Fibroblast of lung (primary cell): Measurements from ENCODE around the gene KIAA1614. TPM values are rescaled to one million over a fixed set of nuclear protein-coding genes. Genes with fewer than 3 reads are reported as not detected.

Experiments used
- DNase-seq, 2 donors: peaks; one replicate each; pipeline versions ENCODE4 v3.0.0 to v3.0.0-alpha.2; 2010; ENCODE audit warnings: low read depth in 2 of 2
- H2AFZ ChIP-seq: 2 replicates; pipeline ENCODE4 v1.5.1; 2012; ENCODE audit warnings: low read length, control low read depth, inconsistent platforms
- H3K27ac ChIP-seq: 2 replicates; pipeline ENCODE4 v1.5.1; 2011; ENCODE audit warnings: low read length, control low read depth; ENCODE audit not compliant: insufficient read depth
- H3K27me3 ChIP-seq: 2 replicates; pipeline ENCODE4 v1.5.1; 2011; ENCODE audit warnings: mild to moderate bottlenecking, low read length; ENCODE audit not compliant: control insufficient read depth, insufficient read depth
- H3K36me3 ChIP-seq: 2 replicates; pipeline ENCODE4 v1.5.1; 2011; ENCODE audit warnings: low read length; ENCODE audit not compliant: control insufficient read depth, insufficient read depth
- H3K4me1 ChIP-seq: 2 replicates; pipeline ENCODE4 v1.5.1; 2011; ENCODE audit warnings: low read length; ENCODE audit not compliant: control insufficient read depth, insufficient read depth; ENCODE audit errors: extremely low read depth
- H3K4me2 ChIP-seq: 2 replicates; pipeline ENCODE4 v1.5.1; 2011; ENCODE audit warnings: low read length, control low read depth; ENCODE audit not compliant: insufficient read depth; ENCODE audit errors: extremely low read depth
- H3K4me3 ChIP-seq, 4 experiments: fragments of 200-600 bp in 1 of 4; sonication (generic) in 1 of 4; replicated peaks in 1 of 4; 2 replicates each; pipeline ENCODE4 v1.5.1; 2011 to 2016; ENCODE audit warnings: low read length in 4 of 4, low read depth in 3 of 4, mild to moderate bottlenecking in 3 of 4, control low read depth in 2 of 4, inconsistent platforms in 1 of 4, mixed read lengths in 1 of 4; ENCODE audit not compliant: insufficient read depth in 1 of 4; ENCODE audit errors: control extremely low read depth in 1 of 4
- H3K79me2 ChIP-seq: 2 replicates; pipeline ENCODE4 v1.5.1; 2012; ENCODE audit warnings: mild to moderate bottlenecking, low read length, inconsistent platforms; ENCODE audit not compliant: control insufficient read depth, insufficient read depth
- H3K9ac ChIP-seq: 2 replicates; pipeline ENCODE4 v1.5.1; 2011; ENCODE audit warnings: mild to moderate bottlenecking, low read length, control low read depth; ENCODE audit not compliant: insufficient read depth
- H3K9me3 ChIP-seq: 2 replicates; pipeline ENCODE4 v1.5.1; 2012; ENCODE audit warnings: low read depth, low read length; ENCODE audit not compliant: control insufficient read depth, insufficient read depth
- H4K20me1 ChIP-seq: 2 replicates; pipeline ENCODE4 v1.5.1; 2011; ENCODE audit warnings: low read length; ENCODE audit not compliant: control insufficient read depth, insufficient read depth; ENCODE audit errors: extremely low read depth
- EZH2 ChIP-seq: IDR thresholded peaks from 2 replicates; pipeline ENCODE4 v1.5.1; 2012; ENCODE audit warnings: low read length, control low read depth, mild to moderate bottlenecking; ENCODE audit errors: missing control alignments
- polyA plus RNA-seq, 2 donors: library from polyadenylated mRNA; depleted of rRNA in 1 of 2; stranded (reverse) in 1 of 2; unstranded in 1 of 2; fragments of >200 nt; gene quantifications; 2 replicates each; pipeline ENCODE4 v1.2.1, GENCODE V29; 2011 to 2012; ENCODE audit warnings: missing spikeins in 1 of 2
- total RNA-seq: library from RNA; depleted of rRNA; stranded (reverse); fragments of >200 nt; gene quantifications from 2 replicates; pipeline ENCODE4 v1.2.1, GENCODE V29; 2014
- TF ChIP-seq, protein P1 (sequence below), 2 donors: IDR thresholded peaks in 1 of 2; conservative IDR thresholded peaks in 1 of 2; 1 replicate in 1 of 2; 2 replicates in 1 of 2; pipeline ENCODE4 v1.5.1; 2011 to 2012; ENCODE audit warnings: low read length in 2 of 2, control low read depth in 1 of 2, inconsistent platforms in 1 of 2, low read depth in 1 of 2, mild to moderate bottlenecking in 1 of 2

KIAA1614 gene
- total and polyA plus RNA-seq, 2 donors (not counting 1 experiment from before 2014, with no cell fraction given) = 3.0 to 8.1 TPM

DNA sequence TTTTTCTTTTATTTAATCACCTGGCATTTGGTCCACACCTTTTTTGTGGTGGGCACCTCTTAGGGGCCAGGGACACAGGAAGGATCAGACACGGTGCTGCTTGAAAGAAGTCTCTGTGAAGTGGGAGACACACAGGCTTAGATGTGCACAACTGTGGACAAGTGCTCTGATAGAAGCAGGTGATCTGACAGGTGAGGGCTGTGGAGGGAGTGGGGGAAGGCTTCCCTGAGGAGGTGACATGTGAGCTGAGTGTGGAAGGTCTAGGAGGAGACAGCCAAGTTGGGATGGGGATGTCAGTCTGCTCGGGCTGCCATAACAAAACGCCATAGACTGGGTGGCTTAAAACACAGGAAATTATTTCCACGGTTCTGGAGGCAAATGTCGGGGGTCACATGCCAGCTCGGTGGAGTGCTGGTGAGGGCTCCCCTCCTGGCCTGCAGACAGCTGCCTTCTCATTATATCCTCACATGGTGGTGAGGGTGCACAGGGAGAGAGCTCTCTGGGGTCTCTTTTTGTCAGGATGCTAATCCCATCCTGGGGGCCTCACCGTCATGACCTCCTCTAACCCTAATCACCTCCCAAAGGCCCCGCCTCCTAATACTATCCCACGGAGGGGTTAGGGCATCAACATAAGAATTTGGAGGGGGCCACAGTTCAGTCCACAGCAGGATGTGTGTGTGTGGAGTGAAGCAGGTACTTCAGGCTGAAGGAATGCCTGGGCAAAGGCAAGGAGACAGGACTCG lies 5.2 kb upstream of the KIAA1614 start:
- no peak overlapping the region for H2AFZ ChIP-seq
- H3K9me3 ChIP-seq = no peaks in the 10 kb centered on the region
- H3K79me2 ChIP-seq = peaks cover 2% of the 10 kb centered on the region
- no peak overlapping the region for H3K4me2 ChIP-seq
- no peak overlapping the region for H3K4me3 ChIP-seq
- H4K20me1 ChIP-seq = no peaks in the 10 kb centered on the region
- no peaks in the 10 kb centered on the region for H3K27me3 ChIP-seq
- no peaks in the 10 kb centered on the region for H3K36me3 ChIP-seq
- H3K27ac ChIP-seq = no peak overlapping the region
- H3K9ac ChIP-seq = no peak overlapping the region
- no peak for DNase-seq
- peaks cover 5% of the 10 kb centered on the region for H3K4me1 ChIP-seq
- no peak for TF ChIP-seq EZH2
- TF ChIP-seq, protein P1, sequence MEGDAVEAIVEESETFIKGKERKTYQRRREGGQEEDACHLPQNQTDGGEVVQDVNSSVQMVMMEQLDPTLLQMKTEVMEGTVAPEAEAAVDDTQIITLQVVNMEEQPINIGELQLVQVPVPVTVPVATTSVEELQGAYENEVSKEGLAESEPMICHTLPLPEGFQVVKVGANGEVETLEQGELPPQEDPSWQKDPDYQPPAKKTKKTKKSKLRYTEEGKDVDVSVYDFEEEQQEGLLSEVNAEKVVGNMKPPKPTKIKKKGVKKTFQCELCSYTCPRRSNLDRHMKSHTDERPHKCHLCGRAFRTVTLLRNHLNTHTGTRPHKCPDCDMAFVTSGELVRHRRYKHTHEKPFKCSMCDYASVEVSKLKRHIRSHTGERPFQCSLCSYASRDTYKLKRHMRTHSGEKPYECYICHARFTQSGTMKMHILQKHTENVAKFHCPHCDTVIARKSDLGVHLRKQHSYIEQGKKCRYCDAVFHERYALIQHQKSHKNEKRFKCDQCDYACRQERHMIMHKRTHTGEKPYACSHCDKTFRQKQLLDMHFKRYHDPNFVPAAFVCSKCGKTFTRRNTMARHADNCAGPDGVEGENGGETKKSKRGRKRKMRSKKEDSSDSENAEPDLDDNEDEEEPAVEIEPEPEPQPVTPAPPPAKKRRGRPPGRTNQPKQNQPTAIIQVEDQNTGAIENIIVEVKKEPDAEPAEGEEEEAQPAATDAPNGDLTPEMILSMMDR (conservative IDR thresholded peaks at IDR 0.05 in 1 of 2, IDR thresholded peaks at IDR 0.05 in 1 of 2; ENCODE audit: low read depth in 1 of 2, low read length in 2 of 2) = no peak

GRCh38 chr1:180908074-180908765 lies 4.5 kb upstream of the KIAA1614 start:
- Histone ChIP-seq H3K4me1 (peaks cover 5% of the 10 kb centered on the region), H3K36me3 (no peaks in the 10 kb centered on the region), H3K9ac (no peak overlapping the region), H3K9me3 (no peaks in the 10 kb centered on the region), H3K27me3 (no peaks in the 10 kb centered on the region), H3K27ac (no peak overlapping the region), H3K4me3 (no peak overlapping the region), H3K79me2 (peaks cover 2% of the 10 kb centered on the region), H3K4me2 (no peak overlapping the region), H2AFZ (no peak overlapping the region), H4K20me1 (no peaks in the 10 kb centered on the region)
- TF ChIP-seq, protein P1 (conservative IDR thresholded peaks at IDR 0.05 in 1 of 2, IDR thresholded peaks at IDR 0.05 in 1 of 2; ENCODE audit: low read depth in 1 of 2, low read length in 2 of 2) = no peak
- TF ChIP-seq EZH2 = no peak
- no peak for DNase-seq

GRCh38 chr1:180909005-180909414 lies 3.7 kb upstream of the KIAA1614 start:
- Histone ChIP-seq H3K27ac (no peak overlapping the region), H4K20me1 (no peaks in the 10 kb centered on the region), H3K79me2 (peaks cover 2% of the 10 kb centered on the region), H3K9me3 (no peaks in the 10 kb centered on the region), H3K4me1 (peaks cover 5% of the 10 kb centered on the region), H3K36me3 (no peaks in the 10 kb centered on the region), H3K4me2 (no peak overlapping the region), H3K4me3 (no peak overlapping the region), H3K27me3 (no peaks in the 10 kb centered on the region), H2AFZ (no peak overlapping the region), H3K9ac (no peak overlapping the region)
- TF ChIP-seq, protein P1 (conservative IDR thresholded peaks at IDR 0.05 in 1 of 2, IDR thresholded peaks at IDR 0.05 in 1 of 2; ENCODE audit: low read depth in 1 of 2, low read length in 2 of 2) = no peak
- TF ChIP-seq EZH2 = no peak
- no peak for DNase-seq
